HG03135 (cell line): ENCODE results near the gene WDR73.
A peak's percentile ranks its signal among the peaks of the same experiment; 100 is the strongest.
"Not testable (repeated sequence)": the region's sequence is repeated elsewhere in the genome, so short reads cannot be mapped to it uniquely, and the experiment has no call there.

Experiments
- ATAC-seq: cut with Tn5 transposase; IDR thresholded peaks from one replicate; pipeline ENCODE4 v1.9.1; 2021; ENCODE audit warnings: mild to moderate bottlenecking, moderate library complexity; ENCODE audit not compliant: unreplicated experiment

Gene WDR73

GRCh38 chr15:84658080-84658787 is 4.2 kb upstream of the WDR73 start, which contains the start of gene NMB:
Gene NMB (minus strand): TSS chr15:84658199. CDS start chr15:84658152, 47 bp downstream.
- peak; percentile 54 for ATAC-seq

- no peak for ATAC-seq
Measured at GRCh38 chr15:84657748-84658079, 3.6 kb upstream of the WDR73 start.

DNA sequence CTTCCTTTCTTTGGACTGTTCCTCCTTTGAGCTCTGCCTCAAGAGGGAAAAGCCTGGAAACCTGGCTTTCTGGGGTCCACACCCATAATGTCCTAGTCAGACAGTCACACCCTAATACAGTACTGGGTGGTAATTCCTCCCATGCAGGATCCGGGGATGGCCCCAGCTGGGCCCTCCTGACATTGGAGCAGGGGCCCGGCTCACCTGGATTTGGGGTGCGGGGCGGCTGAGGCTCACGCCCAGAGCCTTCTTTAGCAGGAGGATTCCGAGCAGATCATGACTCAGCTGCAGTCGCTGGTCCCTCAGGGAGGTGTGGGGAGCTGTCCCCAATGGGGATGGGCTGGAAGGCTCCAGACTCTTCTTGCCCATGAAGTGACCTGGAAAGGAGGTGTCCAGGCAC is 2.9 kb upstream of the WDR73 start:
- no peak for ATAC-seq

DNA sequence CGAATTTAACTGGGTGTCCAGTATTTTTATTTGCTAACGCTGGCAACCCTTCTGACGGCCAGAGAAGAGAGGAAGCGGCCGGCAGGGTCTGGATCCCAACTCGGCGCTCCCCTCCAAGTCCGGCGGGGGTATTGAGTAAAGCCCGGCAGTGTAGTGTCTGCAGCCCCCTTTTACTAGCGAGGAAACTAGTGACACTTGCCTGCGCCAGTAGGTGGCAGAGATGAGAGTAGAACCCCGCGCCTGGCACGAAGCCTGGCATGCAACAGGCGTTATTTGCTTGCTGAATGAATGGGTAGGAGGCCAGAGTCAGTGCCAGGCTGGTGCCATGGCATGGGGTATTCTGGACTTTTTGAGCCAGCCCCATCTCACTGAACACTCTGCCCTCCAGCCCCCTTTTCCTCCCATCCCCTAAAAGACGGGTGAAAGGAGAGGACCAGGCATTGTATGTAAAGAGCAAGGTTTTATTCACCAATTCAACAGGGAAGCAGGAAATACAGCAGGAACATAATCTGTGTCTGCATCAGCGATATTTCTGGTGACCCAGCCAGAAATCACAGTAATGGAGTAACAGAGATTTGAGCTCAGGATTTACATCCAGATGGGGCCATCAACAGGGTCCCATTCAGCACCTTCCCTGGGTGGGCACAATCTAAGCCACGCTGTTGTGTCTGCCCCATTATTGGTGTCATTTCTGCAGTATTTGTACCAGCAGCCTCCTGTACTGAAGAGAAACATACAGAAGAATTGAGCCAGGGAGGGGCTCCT is 788 bp upstream of the WDR73 start:
- ATAC-seq = peak; percentile 29

- ATAC-seq = no peak
Measured at GRCh38 chr15:84653584-84653909, 536 bp downstream of the WDR73 start.

DNA sequence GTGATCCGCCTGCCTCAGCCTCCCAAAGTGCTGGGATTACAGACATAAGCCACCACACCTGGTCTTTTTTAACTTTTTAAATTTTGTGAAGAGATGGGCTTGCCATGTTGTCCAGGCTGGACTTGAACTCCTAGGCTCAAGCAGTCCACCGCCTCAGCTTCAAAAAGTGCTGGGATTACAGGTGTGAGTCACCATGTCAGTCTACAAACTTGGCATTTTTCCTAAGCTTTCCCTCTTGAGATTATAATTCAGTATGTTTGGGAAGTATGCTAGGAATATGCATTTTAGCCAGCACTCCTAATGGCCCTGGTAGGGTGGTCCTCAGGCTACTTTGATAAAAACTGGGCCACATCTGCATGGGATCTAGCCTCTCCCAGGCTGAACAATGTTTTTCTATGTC is 4.4 kb downstream of the WDR73 start:
- no peak for ATAC-seq

- ATAC-seq = no peak
Measured at GRCh38 chr15:84648539-84648938, 5.5 kb downstream of the WDR73 start.

DNA sequence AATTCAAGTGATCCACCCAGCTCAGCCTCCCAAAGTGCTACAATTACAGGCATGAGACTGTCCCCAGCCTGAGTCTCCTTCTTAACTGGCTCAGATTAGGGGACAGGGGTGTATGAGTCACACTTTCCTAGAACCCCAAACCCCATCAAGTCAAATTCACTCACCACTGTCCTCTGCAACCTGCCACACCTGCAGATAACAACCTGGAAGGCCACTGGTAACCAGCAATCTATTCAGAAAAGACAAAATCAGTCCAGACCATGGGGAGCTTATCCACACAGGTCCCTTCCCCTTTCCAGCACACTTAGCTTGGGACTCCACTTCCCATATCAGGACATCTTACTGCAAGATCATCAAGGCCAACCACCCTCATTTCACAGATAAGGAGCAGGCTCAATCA is 6.4 kb downstream of the WDR73 start:
- no peak for ATAC-seq

GRCh38 chr15:84645997-84646396 is 8.1 kb downstream of the WDR73 start:
- no peak for ATAC-seq

DNA sequence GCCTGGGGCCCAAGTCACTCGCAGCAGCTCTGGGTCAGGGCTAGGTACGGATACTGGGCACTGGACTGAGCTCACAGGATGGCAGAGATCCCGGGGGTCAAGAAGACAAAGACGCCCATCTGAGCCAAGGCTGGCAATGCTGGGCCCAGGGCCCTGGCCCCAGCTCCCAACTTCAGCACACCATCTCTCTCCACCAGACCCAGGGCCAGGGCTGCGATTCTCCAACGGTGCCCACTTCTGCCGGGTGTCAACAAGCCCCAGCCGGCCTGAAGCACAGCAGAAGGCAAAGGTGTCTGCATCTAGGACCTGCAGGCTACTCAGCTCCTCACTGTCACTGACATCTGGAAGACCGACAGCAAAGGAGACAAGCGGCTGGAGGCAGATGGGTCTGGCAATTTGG is 8.6 kb downstream of the WDR73 start:
- no peak for ATAC-seq

- no peak for ATAC-seq
Measured at GRCh38 chr15:84643838-84644237, 10.2 kb downstream of the WDR73 start.

DNA sequence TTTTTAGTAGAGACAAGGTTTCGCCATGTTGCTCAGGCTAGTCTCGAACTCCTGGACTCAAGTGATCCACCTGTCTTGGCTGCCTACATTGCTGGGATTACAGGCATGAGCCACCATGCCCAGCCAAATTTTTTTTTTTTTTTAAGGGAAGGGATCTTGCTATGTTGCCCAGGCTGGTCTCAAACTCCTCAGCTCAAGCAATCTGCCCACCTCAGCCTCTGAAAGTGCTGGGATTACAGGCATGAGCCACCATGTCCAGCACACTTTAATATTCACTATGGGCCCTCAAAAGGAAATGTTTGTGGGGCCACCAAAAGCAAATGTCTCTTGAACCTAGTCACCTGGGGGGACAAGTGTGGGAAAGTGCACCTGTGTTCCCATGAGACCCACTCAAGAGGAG is 11.4 kb downstream of the WDR73 start:
- ATAC-seq = not testable (repeated sequence)

DNA sequence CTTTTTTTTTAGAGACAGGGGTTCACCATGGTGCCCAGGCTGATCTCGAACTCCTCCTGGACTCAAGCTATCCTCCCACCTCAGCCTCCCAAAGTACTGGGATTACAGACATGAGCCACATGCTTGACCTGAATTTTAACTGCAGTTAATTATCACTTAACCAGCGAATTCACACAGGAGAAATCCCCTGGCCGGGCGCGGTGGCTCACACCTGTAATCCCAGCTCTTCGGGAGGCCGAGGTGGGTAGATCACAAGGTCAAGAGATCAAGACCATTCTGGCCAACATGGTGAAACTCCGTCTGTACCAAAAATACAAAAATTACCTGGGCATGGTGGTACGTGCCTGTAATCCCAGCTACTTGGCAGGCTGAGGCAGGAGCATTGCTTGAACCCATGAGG is 12.2 kb downstream of the WDR73 start:
- not testable (repeated sequence) for ATAC-seq

GRCh38 chr15:84638103-84638502 is 16.0 kb downstream of the WDR73 start:
- ATAC-seq = no peak

DNA sequence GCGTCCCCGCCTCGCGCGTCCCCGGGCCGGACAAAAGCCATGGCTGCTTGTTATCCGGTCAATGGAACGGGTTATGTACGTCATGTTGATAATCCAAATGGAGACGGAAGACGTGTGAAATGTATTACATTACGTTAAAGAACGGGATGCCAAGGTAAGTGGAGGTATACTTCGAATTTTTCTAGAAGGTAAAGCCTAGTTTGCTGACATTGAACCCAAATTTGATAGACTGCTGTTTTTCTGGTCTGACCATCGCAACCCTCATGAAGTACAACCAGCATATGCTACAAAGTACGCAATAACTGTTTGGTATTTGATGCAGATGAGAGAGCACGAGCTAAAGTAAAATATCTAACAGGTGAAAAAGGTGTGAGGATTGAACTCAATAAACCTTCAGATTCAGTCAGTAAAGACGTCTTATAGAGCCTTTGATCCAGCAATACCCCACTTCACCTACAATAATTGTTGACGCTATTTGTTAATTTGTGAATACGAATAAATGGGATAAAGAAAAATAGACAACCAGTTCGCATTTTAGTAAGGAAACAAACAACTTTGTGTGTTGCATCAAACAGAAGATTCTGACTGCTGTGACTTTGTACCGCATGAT is 19.8 kb downstream of the WDR73 start:
- no peak for ATAC-seq

GRCh38 chr15:84633311-84634227 is 20.5 kb downstream of the WDR73 start:
- ATAC-seq = peak; percentile 38

DNA sequence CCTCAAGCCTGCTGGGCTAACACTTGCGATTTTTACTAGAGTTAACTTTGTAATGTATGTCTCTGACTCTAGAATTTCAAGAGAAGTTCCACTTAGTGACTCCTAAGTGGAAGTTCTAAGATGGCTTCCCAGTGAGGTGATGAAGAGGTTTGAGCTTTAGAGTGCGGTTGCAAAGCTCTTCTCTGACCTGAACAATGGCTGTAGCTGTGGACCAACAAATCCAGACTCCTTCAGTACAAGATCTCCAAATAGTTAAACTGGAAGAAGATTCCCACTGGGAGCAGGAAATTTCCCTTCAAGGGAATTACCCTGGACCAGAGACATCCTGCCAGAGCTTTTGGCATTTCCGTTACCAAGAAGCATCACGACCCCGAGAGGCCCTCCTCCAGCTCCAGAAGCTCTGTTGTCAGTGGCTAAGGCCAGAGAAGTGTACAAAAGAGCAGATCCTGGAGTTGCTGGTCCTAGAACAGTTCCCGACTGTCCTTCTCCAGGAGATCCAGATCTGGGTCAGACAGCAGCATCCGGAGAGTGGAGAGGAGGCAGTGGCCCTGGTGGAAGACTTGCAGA is 22.3 kb downstream of the WDR73 start:
- no peak for ATAC-seq

- ATAC-seq = no peak
Measured at GRCh38 chr15:84629033-84629432, 25.1 kb downstream of the WDR73 start.

DNA sequence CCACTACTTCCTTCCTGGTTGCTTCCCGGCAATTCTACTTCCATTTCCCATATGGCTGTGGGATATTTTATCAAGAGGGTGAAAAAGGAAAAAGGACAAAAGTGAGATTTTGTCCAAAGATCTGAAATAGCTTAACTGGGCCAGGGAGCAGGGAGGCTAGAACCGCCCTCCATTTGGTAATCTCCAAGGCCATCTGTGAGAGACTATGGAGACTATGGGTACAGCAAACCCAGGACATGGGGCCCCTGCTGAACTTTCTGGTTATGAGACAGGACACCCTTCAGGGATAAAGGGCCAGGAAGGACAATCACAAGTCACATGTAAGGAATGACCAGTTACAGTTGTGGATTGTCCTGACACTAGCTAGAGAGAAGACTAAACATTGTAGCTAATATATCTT is 29.0 kb downstream of the WDR73 start:
- no peak for ATAC-seq

DNA sequence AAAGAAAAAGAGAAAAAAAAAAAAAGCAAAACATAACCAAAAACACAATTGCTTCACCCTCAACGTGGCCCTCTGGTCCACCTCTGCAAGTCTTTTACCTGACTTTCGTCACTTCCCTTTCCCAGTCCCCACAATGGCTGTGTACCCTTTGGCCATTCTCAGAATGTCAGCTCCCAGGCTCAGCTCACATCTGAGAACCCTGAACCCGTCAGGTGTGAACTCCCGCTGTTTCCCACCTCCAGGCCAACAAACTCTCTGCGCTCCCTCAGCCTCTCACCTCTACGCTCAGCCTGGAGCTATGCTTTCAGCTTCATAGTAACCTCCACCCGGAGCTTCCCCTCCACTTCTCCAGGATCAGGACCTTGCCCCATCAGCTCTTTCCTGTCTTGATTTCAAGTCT is 29.7 kb downstream of the WDR73 start:
- ATAC-seq = no peak
